Panc1 (cell line): ENCODE measurements around the gene LYSMD2. TPM values are rescaled to one million over a fixed set of nuclear protein-coding genes. Genes with fewer than 3 reads are reported as not detected.

ENCODE experiments used
- ATAC-seq: fragments of 200-7000 bp; cut with Tn5 transposase; 2 replicates; pipeline ENCODE4 v1.9.1; 2020; ENCODE audit warnings: mild to moderate bottlenecking, moderate library complexity
- BruUV-seq: library from RNA; stranded (reverse); fragments of 400-500 nt; replicated peaks from 2 replicates; lab custom pipeline; 2021; lab: Mats Ljungman, UMichigan
- CTCF ChIA-PET: fragments of 300-600 bp; sonication (Branson Sonifier 250); formaldehyde crosslinking; loops from one replicate; lab custom pipeline; 2022; ENCODE audit warnings: antibody characterized with exemption; lab: Charles Lee
- POLR2A ChIA-PET: fragments of 300-600 bp; sonication (Branson Sonifier 250); formaldehyde crosslinking; loops from one replicate; lab custom pipeline; 2022; ENCODE audit warnings: antibody characterized with exemption; lab: Charles Lee
- DNase-seq: peaks from one replicate; pipeline ENCODE4 v3.0.0-alpha.2; 2010; ENCODE audit warnings: low read depth, low spot score
- H3K27ac ChIP-seq: 2 replicates; pipeline ENCODE4 v1.5.1; 2011; ENCODE audit warnings: mild to moderate bottlenecking, low read length, inconsistent platforms
- H3K27me3 ChIP-seq: fragments of 200-500 bp; sonication (Bioruptor generic); 2 replicates; pipeline ENCODE4 v1.6.0; 2014; ENCODE audit warnings: low read length, inconsistent platforms; ENCODE audit not compliant: control insufficient read depth, insufficient read depth
- H3K36me3 ChIP-seq: fragments of 200-500 bp; sonication (Bioruptor generic); 2 replicates; pipeline ENCODE4 v1.5.1; 2014; ENCODE audit warnings: inconsistent platforms, mild to moderate bottlenecking, low read length, moderate library complexity; ENCODE audit not compliant: control insufficient read depth, insufficient read depth
- H3K4me1 ChIP-seq: 2 replicates; pipeline ENCODE4 v1.5.1; 2011; ENCODE audit warnings: inconsistent platforms, mild to moderate bottlenecking, low read length, moderate library complexity; ENCODE audit not compliant: control insufficient read depth, insufficient read depth
- H3K4me3 ChIP-seq, 2 experiments: 2 replicates each; pipeline ENCODE4 v1.5.1; 2011 to 2012; ENCODE audit warnings: low read depth in 2 of 2, low read length in 2 of 2, mild to moderate bottlenecking in 2 of 2, inconsistent platforms in 1 of 2, moderate library complexity in 1 of 2
- H3K9me3 ChIP-seq: fragments of 200-500 bp; sonication (Bioruptor generic); 2 replicates; pipeline ENCODE4 v1.5.1; 2014; ENCODE audit warnings: low read depth, mild to moderate bottlenecking, inconsistent platforms, low read length, moderate library complexity; ENCODE audit not compliant: control insufficient read depth, insufficient read depth
- CTCF ChIP-seq: fragments of 450-650 bp; IDR thresholded peaks from 2 replicates; pipeline ENCODE4 v1.5.1; 2017; ENCODE audit warnings: mild to moderate bottlenecking
- POLR2AphosphoS5 ChIP-seq: IDR thresholded peaks from 2 replicates; pipeline ENCODE4 v1.6.1; 2012; ENCODE audit warnings: mild to moderate bottlenecking, low read depth, low read length, moderate library complexity
- REST ChIP-seq, 2 experiments: IDR thresholded peaks; 2 replicates each; pipeline ENCODE4 v1.6.1; 2011 to 2012; ENCODE audit warnings: low read depth in 2 of 2, control low read depth in 1 of 2, low read length in 1 of 2, mild to moderate bottlenecking in 1 of 2, moderate library complexity in 1 of 2; ENCODE audit not compliant: insufficient read depth in 1 of 2
- SIN3A ChIP-seq: IDR thresholded peaks from 2 replicates; pipeline ENCODE4 v1.6.1; 2012; ENCODE audit warnings: low read depth, mild to moderate bottlenecking, low read length, moderate library complexity, borderline replicate concordance; ENCODE audit not compliant: insufficient read depth
- TCF7L2 ChIP-seq: IDR thresholded peaks from 2 replicates; pipeline ENCODE4 v1.6.1; 2011; ENCODE audit warnings: mild to moderate bottlenecking, low read depth, low read length, inconsistent platforms
- in situ Hi-C: cut with HindIII; loops from 2 replicates; pipeline ENCODE4 v1.10.0; 2016; ENCODE audit warnings: low sequenced_read_pairs, low pct_unique_long_range_greater_than_20kb
- intact Hi-C: fragments of 100-400 bp; cut with micrococcal nuclease; formaldehyde crosslinking; loops from one replicate; pipeline ENCODE4 v1.10.0; 2022; ENCODE audit not compliant: unreplicated experiment
- total RNA-seq: library from RNA; stranded (reverse); gene quantifications from one replicate; pipeline ENCODE4 v1.2.1, GENCODE V29; 2021; ENCODE audit not compliant: unreplicated experiment

LYSMD2 gene
- total RNA-seq, 1 experiment from 2014 or later: 17.2 TPM

- H3K4me1 ChIP-seq: no peaks in the 10 kb centered on the region
- H3K36me3 ChIP-seq: no peaks in the 10 kb centered on the region
- no peak overlapping the region for H3K27ac ChIP-seq
- DNase-seq (no peak), ATAC-seq (no peak)
- in situ Hi-C loops: no loop called here
- CTCF ChIA-PET: no interaction called here
- no peaks in the 10 kb centered on the region for H3K9me3 ChIP-seq
- peaks cover 39% of the 10 kb centered on the region for H3K27me3 ChIP-seq
- no TSS peak for BruUV-seq
- no peak overlapping the region for H3K4me3 ChIP-seq
- no peak for TF ChIP-seq TCF7L2
- no peak for TF ChIP-seq CTCF
- TF ChIP-seq REST (IDR thresholded peaks at IDR 0.05; ENCODE audit: insufficient read depth in 1 of 2, low read depth in 2 of 2, low read length in 1 of 2): no peak
- no peak for TF ChIP-seq POLR2AphosphoS5
- TF ChIP-seq SIN3A: no peak
- POLR2A ChIA-PET: no interaction called here
- intact Hi-C loops: no loop called here
Measured at GRCh38 chr15:51696566-51696965, 40.9 kb downstream of the LYSMD2 start.

- POLR2A ChIA-PET: no interaction called here
- no TSS peak for BruUV-seq
- ATAC-seq (no peak), DNase-seq (no peak)
- Histone ChIP-seq H3K4me3 (no peak overlapping the region), H3K27me3 (peaks cover 19% of the 10 kb centered on the region), H3K36me3 (no peaks in the 10 kb centered on the region), H3K27ac (no peak overlapping the region), H3K4me1 (no peaks in the 10 kb centered on the region), H3K9me3 (no peaks in the 10 kb centered on the region)
- CTCF ChIA-PET: no interaction called here
- intact Hi-C loops (no loop called here), in situ Hi-C loops (no loop called here)
- TF ChIP-seq POLR2AphosphoS5: no peak
- TF ChIP-seq TCF7L2: no peak
- no peak for TF ChIP-seq CTCF
- TF ChIP-seq REST (IDR thresholded peaks at IDR 0.05; ENCODE audit: insufficient read depth in 1 of 2, low read depth in 2 of 2, low read length in 1 of 2): no peak
- no peak for TF ChIP-seq SIN3A
Measured at GRCh38 chr15:51692154-51692553, 45.3 kb downstream of the LYSMD2 start.
